Loucy (cell line): ENCODE measurements around the gene SAMD4B.
"Not testable (repeated sequence)": the region's sequence is repeated elsewhere in the genome, so short reads cannot be mapped to it uniquely, and the experiment has no call there.

ENCODE experiments used
- H2AFZ ChIP-seq: fragments of 200-600 bp; sonication (generic); 2 replicates; pipeline ENCODE4 v1.6.0; 2016; ENCODE audit warnings: antibody characterized with exemption, mild to moderate bottlenecking, low read length, moderate library complexity
- H3F3A ChIP-seq: fragments of 200-600 bp; 2 replicates; pipeline ENCODE4 v1.6.0; 2016; ENCODE audit warnings: antibody characterized with exemption, low read depth, mild to moderate bottlenecking
- H3K27me3 ChIP-seq: fragments of 200-600 bp; sonication (generic); 2 replicates; pipeline ENCODE4 v1.6.1; 2014; ENCODE audit warnings: low read length, mild to moderate bottlenecking; ENCODE audit not compliant: insufficient read depth, poor library complexity, severe bottlenecking
- H3K36me3 ChIP-seq: fragments of 200-600 bp; sonication (generic); 2 replicates; pipeline ENCODE4 v1.6.1; 2016; ENCODE audit warnings: low read length; ENCODE audit not compliant: insufficient read depth
- H3K4me1 ChIP-seq: fragments of 200-600 bp; sonication (generic); 2 replicates; pipeline ENCODE4 v1.5.1; 2014; ENCODE audit warnings: low read length, mild to moderate bottlenecking; ENCODE audit not compliant: insufficient read depth, poor library complexity, severe bottlenecking
- H3K4me2 ChIP-seq: fragments of 200-600 bp; sonication (generic); 2 replicates; pipeline ENCODE4 v1.6.0; 2014; ENCODE audit warnings: antibody characterized with exemption, low read length, low read depth, mild to moderate bottlenecking; ENCODE audit not compliant: poor library complexity, severe bottlenecking
- H3K4me3 ChIP-seq: fragments of 200-600 bp; sonication (generic); 2 replicates; pipeline ENCODE4 v1.5.1; 2014; ENCODE audit warnings: low read length, mild to moderate bottlenecking, mixed read lengths; ENCODE audit not compliant: poor library complexity, severe bottlenecking
- H3K79me2 ChIP-seq: fragments of 200-600 bp; sonication (generic); 2 replicates; pipeline ENCODE4 v1.6.1; 2014; ENCODE audit warnings: low read length; ENCODE audit not compliant: insufficient read depth
- H3K9ac ChIP-seq: fragments of 200-600 bp; sonication (generic); 2 replicates; pipeline ENCODE4 v1.6.0; 2014; ENCODE audit warnings: mild to moderate bottlenecking, low read depth, low read length, moderate library complexity; ENCODE audit not compliant: poor library complexity, severe bottlenecking
- H3K9me2 ChIP-seq: fragments of 200-600 bp; sonication (generic); replicated peaks from 2 replicates; pipeline ENCODE4 v1.6.1; 2016; ENCODE audit warnings: low read depth, low read length, mixed read lengths
- H3K9me3 ChIP-seq: fragments of 200-600 bp; sonication (generic); 2 replicates; pipeline ENCODE4 v1.6.1; 2014; ENCODE audit warnings: mild to moderate bottlenecking, antibody characterized with exemption, low read length, low read depth; ENCODE audit not compliant: insufficient read depth
- H4K20me1 ChIP-seq: fragments of 200-600 bp; sonication (generic); 2 replicates; pipeline ENCODE4 v1.6.0; 2014; ENCODE audit warnings: antibody characterized with exemption, low read length, mild to moderate bottlenecking; ENCODE audit not compliant: insufficient read depth, poor library complexity, severe bottlenecking
- CTCF ChIP-seq: fragments of 200-600 bp; sonication (generic); conservative IDR thresholded peaks from 2 replicates; pipeline ENCODE4 v1.5.1; 2014; ENCODE audit warnings: mild to moderate bottlenecking, antibody characterized with exemption, low read length
- EZH2phosphoT487 ChIP-seq: fragments of 200-600 bp; IDR thresholded peaks from 2 replicates; pipeline ENCODE4 v1.6.1; 2018; ENCODE audit warnings: antibody characterized with exemption, mild to moderate bottlenecking, moderate library complexity, borderline replicate concordance

Gene SAMD4B

GRCh38 chr19:39308531-39309304 is 33.5 kb upstream of the SAMD4B start:
- Histone ChIP-seq H2AFZ (no peak overlapping the region), H3K4me2 (no peak overlapping the region), H3K9me3 (no peaks in the 10 kb centered on the region), H3K9me2 (no peaks in the 10 kb centered on the region), H3K9ac (no peak overlapping the region), H3K79me2 (peaks cover 3% of the 10 kb centered on the region; the same call in 1 of the 2 replicates), H3F3A (no peaks in the 10 kb centered on the region), H4K20me1 (no peaks in the 10 kb centered on the region), H3K4me3 (no peak overlapping the region), H3K36me3 (no peaks in the 10 kb centered on the region; the same call in 1 of the 2 replicates), H3K27me3 (no peaks in the 10 kb centered on the region), H3K4me1 (peaks cover 6% of the 10 kb centered on the region)
- TF ChIP-seq CTCF (no peak), EZH2phosphoT487 (no peak)

GRCh38 chr19:39309305-39309670 is 32.9 kb upstream of the SAMD4B start:
- H3K4me2 ChIP-seq, H3F3A ChIP-seq, H2AFZ ChIP-seq, H4K20me1 ChIP-seq, H3K79me2 ChIP-seq, H3K27me3 ChIP-seq, H3K4me1 ChIP-seq, H3K9me2 ChIP-seq, H3K36me3 ChIP-seq, H3K4me3 ChIP-seq, H3K9ac ChIP-seq, H3K9me3 ChIP-seq: not testable (repeated sequence)

- peaks cover 3% of the 10 kb centered on the region; the same call in 1 of the 2 replicates for H3K79me2 ChIP-seq
- peak overlapping the region; percentile 17 for H3K4me3 ChIP-seq
- H2AFZ ChIP-seq = no peak overlapping the region
- no peak for TF ChIP-seq CTCF
- no peak for TF ChIP-seq EZH2phosphoT487
- peak overlapping the region; percentile 43 for H3K4me2 ChIP-seq
- peaks cover 7% of the 10 kb centered on the region; the same call in 1 of the 2 replicates for H3K36me3 ChIP-seq
- H3K9me2 ChIP-seq = no peaks in the 10 kb centered on the region
- no peak overlapping the region for H3K9ac ChIP-seq
- H4K20me1 ChIP-seq = no peaks in the 10 kb centered on the region
- H3F3A ChIP-seq = no peaks in the 10 kb centered on the region
- peaks cover 6% of the 10 kb centered on the region for H3K4me1 ChIP-seq
- no peaks in the 10 kb centered on the region for H3K27me3 ChIP-seq
- H3K9me3 ChIP-seq = no peaks in the 10 kb centered on the region
These were observed 31.5 kb upstream of the SAMD4B start for GRCh38 chr19:39310558-39311311.
